GM12875 (cell line): ENCODE results near the gene CD276.
A peak's percentile ranks its signal among the peaks of the same experiment; 100 is the strongest.
"Not testable (repeated sequence)": the region's sequence is repeated elsewhere in the genome, so short reads cannot be mapped to it uniquely, and the experiment has no call there.

ENCODE experiments used
- H3K4me3 ChIP-seq: one replicate; pipeline ENCODE4 v1.5.1; 2011; ENCODE audit warnings: low read depth, low read length, control low read depth
- CTCF ChIP-seq: IDR thresholded peaks from 2 replicates; pipeline ENCODE4 v1.5.1; 2011; ENCODE audit warnings: low read depth, mild to moderate bottlenecking, control low read depth, inconsistent platforms, low read length, moderate library complexity, borderline replicate concordance; ENCODE audit not compliant: insufficient read depth

The CD276 gene

DNA sequence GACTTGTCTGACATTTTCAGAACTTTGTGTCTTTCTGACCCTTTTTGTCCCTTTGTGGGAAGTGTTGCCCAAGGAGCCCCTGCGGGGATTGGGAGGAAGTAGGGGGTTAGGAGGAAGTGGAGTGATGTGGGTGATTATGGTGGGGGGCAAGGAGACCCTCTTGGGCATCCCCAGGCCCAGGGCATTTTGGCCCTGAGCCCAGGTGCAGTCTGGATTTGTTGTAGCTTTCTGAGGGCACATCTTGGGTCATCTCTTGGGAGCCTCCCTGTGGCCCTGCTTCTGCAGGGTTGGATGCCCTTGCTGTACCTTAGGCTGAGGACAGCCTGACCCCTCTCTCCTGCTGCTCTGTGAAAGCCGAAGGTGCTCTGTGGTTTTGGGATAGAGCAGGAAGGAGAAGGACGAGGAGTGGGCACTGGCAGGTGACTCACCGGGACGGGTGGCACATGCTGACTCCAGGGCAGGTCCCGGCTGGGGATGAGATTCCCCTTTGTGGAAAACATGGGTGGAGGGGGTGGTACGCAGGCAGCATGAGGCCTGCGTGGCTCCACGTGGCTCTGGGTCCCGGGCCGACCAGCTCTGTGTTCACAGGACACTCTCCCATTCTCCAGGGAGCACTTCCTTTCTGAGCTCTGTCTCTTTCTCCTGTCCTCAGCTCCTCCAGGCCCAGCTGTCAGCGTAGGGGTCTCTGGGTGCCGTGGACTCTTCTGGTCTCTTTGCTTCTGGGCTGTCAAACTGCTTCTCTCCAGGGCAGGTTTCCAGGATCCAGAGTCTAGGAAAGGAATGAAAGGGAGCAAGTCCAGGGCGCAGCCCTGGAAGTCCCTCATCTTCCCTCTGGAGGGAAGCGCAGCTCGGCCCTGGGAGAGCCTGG is 11.8 kb downstream of the CD276 start:
- TF ChIP-seq CTCF = no peak
- H3K4me3 ChIP-seq = no peak overlapping the region

DNA sequence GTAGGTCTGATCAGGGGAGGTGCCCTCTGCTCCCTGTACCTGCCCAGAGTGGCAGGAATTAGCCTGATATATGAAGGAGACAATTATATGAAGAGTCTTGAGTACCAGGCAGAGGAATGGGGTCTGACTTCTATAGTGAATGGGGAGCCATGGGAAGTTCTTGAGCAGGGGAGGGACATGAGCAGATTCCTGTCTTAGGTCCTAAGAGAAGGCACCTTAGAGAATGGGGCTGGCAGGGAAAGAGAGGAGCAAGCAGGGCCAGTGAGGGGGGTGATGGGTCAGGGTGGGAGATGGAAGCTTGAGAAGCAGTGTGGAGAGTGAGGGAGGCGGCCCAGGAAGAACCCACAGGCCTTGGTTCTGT is 12.4 kb downstream of the CD276 start:
- no peak overlapping the region for H3K4me3 ChIP-seq

DNA sequence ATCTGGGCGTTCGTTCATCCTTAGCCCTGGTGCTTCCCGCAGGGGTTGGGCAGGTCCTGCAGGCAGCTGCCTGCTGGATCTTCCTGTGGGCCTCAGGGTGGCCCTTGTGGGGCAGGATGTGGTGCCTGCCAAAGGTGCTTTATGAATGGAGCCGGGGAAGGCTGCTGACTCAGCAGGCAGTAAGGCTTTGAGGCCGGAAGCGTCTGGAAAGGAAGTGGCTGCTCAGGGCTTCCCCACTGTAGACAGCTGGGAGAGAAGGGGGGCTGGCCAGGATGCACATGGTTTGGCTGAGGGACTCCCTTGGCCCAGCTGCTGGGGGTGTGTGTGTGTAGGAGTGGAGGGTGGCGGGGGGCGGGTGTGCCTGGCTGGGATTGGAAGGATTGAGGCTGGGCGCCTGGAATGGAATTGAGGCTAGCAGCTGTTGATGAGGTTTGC is 12.9 kb downstream of the CD276 start:
- no peak for TF ChIP-seq CTCF
- H3K4me3 ChIP-seq = no peak overlapping the region

More for the DNA sequence above, 12.4 kb downstream of the CD276 start:
- TF ChIP-seq CTCF = no peak

DNA sequence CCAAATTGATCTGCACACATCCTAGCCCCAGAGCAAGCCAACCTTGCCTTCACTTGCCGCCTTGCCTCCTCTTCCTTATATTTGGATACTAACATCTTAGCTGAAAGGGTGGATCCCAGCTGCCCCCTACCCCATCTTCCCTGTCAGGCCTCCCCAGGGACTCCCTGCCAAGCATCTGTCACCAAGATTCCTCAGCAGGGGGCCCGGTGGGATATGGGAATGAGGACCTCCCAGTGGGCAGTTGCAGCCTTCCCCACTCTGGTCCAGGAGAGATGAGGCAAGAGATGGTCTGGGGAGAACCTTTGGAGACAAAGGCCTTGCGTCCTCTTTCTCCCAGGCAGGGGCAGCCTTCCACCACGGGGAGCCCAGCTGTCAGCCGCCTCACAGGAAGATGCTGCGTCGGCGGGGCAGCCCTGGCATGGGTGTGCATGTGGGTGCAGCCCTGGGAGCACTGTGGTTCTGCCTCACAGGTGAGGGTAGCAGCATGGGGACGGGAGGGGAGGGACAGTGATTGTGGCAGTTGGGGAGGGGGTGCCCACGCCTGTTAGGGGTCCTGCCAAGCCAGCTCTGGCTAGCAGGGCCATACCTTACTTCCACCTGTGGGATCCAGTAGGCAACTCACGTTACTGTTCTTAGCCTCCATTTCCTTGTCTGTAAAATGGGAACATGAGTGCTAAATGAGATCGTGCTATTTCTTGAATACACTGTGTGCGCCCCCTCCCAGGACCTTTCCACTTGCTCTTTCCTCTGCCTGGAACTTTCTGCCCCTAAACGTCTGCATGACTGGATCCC is 15.3 kb downstream of the CD276 start:
- H3K4me3 ChIP-seq = no peak overlapping the region
- TF ChIP-seq CTCF = no peak

DNA sequence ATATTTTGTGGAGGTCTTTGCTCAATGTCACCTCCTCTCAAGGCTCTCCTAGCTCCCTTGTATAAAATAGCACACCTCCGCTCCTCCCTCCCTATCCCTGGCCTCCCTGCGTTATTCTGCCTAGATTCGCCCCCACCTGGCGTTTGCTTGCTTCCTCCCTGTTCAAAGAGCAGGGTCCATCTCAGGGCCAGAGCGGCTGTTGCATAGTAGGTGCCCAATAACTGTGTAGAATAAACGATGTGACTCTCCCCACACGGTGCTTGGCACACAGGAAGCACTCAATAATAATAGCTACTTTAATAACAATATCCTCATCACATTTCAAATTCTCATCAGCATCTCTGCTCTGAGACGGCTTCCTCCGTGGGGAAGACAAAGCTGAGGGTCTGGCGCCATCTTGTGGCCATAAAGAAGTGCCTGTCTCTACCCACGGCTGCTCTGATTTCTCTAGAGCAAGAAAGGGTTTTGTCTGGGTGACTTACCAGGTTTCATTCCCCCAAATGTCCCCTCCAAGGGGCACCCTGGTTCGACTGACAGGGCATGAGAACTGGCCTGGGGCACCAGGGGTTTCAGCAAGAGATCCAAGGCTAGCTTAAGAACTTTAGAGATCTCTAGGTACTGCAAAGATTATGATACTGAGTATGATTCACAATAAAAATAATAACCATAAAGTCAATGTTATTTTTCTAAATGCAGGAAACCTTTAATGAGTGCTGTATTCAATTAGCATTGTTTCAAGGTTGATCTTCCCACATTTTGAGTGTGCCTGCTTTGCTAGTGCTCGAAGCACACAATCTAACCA is 16.1 kb downstream of the CD276 start:
- no peak overlapping the region for H3K4me3 ChIP-seq
- peak; percentile 77 for TF ChIP-seq CTCF

DNA sequence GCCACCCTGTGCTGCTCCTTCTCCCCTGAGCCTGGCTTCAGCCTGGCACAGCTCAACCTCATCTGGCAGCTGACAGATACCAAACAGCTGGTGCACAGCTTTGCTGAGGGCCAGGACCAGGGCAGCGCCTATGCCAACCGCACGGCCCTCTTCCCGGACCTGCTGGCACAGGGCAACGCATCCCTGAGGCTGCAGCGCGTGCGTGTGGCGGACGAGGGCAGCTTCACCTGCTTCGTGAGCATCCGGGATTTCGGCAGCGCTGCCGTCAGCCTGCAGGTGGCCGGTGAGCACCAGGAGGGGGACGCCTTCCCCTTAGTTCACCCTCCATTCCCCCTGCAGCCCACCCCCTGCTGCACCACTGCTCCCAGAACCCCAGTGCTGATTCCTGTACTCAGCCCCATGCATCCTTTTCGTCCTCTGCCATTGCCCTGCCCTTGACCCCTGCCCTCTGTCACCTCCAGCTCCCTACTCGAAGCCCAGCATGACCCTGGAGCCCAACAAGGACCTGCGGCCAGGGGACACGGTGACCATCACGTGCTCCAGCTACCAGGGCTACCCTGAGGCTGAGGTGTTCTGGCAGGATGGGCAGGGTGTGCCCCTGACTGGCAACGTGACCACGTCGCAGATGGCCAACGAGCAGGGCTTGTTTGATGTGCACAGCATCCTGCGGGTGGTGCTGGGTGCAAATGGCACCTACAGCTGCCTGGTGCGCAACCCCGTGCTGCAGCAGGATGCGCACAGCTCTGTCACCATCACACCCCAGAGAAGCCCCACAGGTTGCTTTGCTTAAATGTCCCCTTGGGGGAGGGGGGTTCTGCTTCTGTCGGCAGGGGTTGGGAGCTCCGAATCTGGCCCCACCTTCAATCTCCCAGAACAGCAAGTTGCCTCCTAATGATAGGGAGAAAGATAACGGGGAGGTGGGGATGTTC is 18.4 kb downstream of the CD276 start:
- H3K4me3 ChIP-seq = not testable (repeated sequence)
- 0 out of 2 replicates have a peak, but pooled peaks have one; percentile 3 for TF ChIP-seq CTCF

- not testable (repeated sequence) for H3K4me3 ChIP-seq
Measured at GRCh38 chr15:73703601-73704000, 19.4 kb downstream of the CD276 start.

- not testable (repeated sequence) for H3K4me3 ChIP-seq
Measured at GRCh38 chr15:73704142-73704868, 20.1 kb downstream of the CD276 start.
